Gastroesophageal sphincter (tissue), 3 donors: ENCODE data around the gene APLP1.

Source experiments
- POLR2A ChIP-seq, 2 donors: fragments of 450-650 bp; IDR thresholded peaks; one replicate each; pipeline ENCODE4 v1.6.1; 2017; ENCODE audit warnings: antibody characterized with exemption in 2 of 2, mild to moderate bottlenecking in 2 of 2, moderate library complexity in 1 of 2
- POLR2AphosphoS5 ChIP-seq: sonication (generic); formaldehyde crosslinking; IDR thresholded peaks from one replicate; pipeline ENCODE4 v1.6.1; 2017; ENCODE audit warnings: antibody characterized with exemption
- TF ChIP-seq, protein P1 (sequence below), 4 experiments: fragments of 200-600 bp in 2 of 4; fragments of 450-650 bp in 2 of 4; sonication (generic) in 1 of 4; IDR thresholded peaks; one replicate each; pipeline ENCODE4 v1.5.1; 2017 to 2019; ENCODE audit warnings: antibody characterized with exemption in 4 of 4, mild to moderate bottlenecking in 2 of 4, moderate library complexity in 2 of 4

DNA sequence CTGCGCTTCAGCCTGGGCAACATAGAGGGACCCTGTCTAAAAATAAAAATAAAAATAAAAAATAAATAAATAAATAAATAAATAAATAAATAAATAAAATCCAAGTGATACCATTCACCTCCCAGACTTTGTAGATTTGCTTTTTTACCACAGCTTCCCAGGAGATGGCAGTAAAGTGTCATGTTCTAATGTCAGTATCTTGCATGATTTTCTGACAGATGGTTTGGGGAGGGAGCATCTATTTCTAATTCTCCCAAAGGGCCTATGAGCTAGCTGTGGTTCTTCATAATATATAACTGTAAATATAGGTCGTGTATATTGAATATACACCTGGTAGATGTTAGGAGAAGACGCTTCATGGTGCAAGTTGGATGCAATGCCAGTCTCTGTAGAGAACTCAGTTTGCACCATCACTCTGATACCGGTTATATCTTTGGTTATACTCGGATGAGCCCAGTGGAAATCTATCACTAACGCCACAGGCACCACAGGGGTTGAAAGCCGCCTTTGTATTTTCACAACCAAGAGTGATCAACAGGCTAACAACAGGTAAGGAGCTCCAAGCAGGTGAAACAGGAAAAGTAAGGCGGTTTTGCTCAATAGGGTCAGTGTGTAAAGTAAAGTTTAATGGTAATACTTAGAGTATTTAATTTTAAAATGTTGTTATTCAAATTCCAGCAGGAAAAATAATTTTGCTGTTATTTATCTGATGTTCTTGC lies 13.9 kb downstream of the APLP1 start:
- TF ChIP-seq, protein P1, sequence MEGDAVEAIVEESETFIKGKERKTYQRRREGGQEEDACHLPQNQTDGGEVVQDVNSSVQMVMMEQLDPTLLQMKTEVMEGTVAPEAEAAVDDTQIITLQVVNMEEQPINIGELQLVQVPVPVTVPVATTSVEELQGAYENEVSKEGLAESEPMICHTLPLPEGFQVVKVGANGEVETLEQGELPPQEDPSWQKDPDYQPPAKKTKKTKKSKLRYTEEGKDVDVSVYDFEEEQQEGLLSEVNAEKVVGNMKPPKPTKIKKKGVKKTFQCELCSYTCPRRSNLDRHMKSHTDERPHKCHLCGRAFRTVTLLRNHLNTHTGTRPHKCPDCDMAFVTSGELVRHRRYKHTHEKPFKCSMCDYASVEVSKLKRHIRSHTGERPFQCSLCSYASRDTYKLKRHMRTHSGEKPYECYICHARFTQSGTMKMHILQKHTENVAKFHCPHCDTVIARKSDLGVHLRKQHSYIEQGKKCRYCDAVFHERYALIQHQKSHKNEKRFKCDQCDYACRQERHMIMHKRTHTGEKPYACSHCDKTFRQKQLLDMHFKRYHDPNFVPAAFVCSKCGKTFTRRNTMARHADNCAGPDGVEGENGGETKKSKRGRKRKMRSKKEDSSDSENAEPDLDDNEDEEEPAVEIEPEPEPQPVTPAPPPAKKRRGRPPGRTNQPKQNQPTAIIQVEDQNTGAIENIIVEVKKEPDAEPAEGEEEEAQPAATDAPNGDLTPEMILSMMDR (IDR thresholded peaks at IDR 0.05): peak in 3 of 4 experiments; percentile 61 to 69 (median 68)
- no peak for TF ChIP-seq POLR2A (IDR thresholded peaks at IDR 0.05)
- TF ChIP-seq POLR2AphosphoS5: no peak
